WI38 (cell line): ENCODE results near the gene PTPN7.

Experiments
- H3K4me3 ChIP-seq: 2 replicates; pipeline ENCODE4 v1.5.1; 2011; ENCODE audit warnings: low read depth, mild to moderate bottlenecking, control low read depth, low read length
- TF ChIP-seq, protein P1 (sequence below): IDR thresholded peaks from 2 replicates; pipeline ENCODE4 v1.5.1; 2012; ENCODE audit warnings: low read depth, mild to moderate bottlenecking, control low read depth, low read length

PTPN7 gene

GRCh38 chr1:202189001-202189790 is 28.8 kb upstream of the PTPN7 start:
- TF ChIP-seq, protein P1, sequence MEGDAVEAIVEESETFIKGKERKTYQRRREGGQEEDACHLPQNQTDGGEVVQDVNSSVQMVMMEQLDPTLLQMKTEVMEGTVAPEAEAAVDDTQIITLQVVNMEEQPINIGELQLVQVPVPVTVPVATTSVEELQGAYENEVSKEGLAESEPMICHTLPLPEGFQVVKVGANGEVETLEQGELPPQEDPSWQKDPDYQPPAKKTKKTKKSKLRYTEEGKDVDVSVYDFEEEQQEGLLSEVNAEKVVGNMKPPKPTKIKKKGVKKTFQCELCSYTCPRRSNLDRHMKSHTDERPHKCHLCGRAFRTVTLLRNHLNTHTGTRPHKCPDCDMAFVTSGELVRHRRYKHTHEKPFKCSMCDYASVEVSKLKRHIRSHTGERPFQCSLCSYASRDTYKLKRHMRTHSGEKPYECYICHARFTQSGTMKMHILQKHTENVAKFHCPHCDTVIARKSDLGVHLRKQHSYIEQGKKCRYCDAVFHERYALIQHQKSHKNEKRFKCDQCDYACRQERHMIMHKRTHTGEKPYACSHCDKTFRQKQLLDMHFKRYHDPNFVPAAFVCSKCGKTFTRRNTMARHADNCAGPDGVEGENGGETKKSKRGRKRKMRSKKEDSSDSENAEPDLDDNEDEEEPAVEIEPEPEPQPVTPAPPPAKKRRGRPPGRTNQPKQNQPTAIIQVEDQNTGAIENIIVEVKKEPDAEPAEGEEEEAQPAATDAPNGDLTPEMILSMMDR, result peak; percentile 61
- H3K4me3 ChIP-seq, result no peak overlapping the region

- no peak overlapping the region for H3K4me3 ChIP-seq
- TF ChIP-seq, protein P1, result no peak
Observed at GRCh38 chr1:202187697-202188407, 27.4 kb upstream of the PTPN7 start.

DNA sequence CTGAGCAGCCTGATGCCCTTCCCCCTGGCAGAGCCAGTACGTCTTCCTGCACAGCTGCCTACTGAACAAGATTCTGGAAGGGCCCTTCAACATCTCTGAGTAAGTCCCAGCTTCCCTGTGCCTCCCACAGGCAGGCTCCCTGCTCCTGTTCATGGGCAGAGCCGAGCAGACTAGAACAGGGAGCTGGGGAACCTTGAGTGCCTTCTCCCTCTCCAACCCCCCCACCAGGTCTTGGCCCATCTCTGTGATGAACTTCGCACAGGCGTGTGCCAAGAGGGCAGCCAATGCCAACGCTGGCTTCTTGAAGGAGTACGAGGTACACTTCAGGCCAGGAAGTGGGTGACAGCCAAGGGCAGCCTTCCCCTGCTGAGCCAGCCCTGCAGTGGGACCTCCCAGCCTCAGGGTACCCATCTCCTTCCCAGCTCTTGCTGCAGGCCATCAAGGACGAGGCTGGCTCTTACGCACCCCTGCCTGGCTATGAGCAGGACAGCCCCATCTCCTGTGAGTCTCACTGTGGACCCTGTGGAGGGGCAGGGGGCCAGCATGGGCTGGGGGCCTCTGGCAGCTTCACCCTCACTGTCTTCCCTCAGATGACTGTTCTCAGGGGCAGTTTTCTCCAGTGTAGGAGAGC is 26.8 kb upstream of the PTPN7 start:
- H3K4me3 ChIP-seq, result no peak overlapping the region
- TF ChIP-seq, protein P1, result no peak

- no peak overlapping the region for H3K4me3 ChIP-seq
- TF ChIP-seq, protein P1, result no peak
Observed at GRCh38 chr1:202186327-202186726, 25.9 kb upstream of the PTPN7 start.

DNA sequence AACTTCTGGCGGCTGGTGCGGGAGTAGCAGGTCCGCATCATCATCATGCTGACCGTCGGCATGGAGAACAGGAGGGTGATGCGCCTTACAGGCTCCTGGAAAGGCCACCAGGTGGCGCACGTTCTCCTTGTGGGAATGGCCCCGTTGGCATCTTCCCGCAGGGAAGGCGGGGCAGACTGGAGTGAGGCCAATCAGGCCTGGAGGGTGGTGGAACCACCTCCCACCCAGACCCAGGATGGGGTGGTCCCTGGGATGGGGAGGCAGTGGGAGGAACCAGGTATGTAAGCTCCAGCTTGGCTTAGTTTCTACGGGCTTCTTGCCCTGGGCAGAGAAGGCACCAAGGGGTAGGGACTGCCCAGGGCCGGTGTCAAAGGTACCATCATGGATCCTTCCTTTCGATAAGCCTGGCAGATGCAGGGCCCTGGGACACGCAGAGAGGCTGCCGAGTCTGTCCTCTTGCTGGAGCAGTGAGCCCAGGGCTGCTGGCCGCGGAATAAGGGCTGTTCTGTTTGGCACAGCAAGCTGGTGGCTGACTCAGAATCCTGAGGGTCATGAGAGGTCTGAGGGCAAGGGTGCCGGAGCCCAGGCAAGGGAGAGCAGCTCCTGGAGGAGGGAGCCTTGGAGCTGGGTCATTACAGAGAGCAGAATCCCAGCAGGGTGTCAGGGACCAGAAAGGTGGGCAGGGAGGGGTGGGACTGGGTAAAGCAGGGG is 24.5 kb upstream of the PTPN7 start:
- H3K4me3 ChIP-seq, result no peak overlapping the region
- TF ChIP-seq, protein P1, result peak; percentile 86

DNA sequence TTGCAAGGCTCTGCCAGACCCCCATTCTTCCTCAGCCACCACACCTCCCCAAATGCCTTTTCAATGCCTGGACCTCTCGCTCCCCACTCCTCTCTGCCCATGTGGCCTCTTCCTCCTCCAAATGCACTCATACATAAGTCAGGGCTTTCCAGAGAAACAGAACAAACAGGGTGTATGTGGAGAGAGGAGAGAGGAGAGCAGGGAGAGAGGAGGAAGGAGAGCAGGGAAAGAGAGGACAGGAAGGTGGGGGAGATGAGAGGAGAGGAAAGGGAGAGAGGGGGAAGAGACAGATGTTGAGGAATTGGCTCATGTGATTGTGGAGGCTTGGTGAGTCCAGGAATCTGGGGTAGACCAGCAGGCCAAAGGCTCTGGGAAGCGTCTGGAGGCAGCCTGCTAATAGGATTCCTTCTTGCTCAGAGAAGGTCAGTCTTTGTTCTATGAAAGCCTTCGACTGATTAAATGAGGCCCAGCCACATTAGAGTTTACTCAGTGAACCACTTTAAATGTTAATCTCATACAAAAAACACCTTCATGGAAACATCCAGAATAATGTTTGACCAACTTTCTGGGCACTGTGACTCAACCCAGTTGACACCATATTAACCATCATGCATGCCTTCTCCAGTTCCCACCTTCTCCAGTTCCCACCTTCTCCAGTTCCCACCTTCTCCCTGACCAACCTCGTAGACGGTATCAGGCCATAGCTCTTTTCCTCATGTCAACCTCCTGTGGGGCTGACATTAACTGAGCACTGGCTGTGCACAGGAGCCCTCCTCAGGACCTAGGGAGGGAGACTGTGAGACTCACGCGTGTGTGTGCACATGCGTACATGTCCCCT is 21.9 kb upstream of the PTPN7 start:
- TF ChIP-seq, protein P1, result no peak
- H3K4me3 ChIP-seq, result no peak overlapping the region
